ENCODE results near the gene BANF2. TPM values are rescaled to one million over a fixed set of nuclear protein-coding genes. Genes with fewer than 3 reads are reported as not detected.
A peak's percentile ranks its signal among the peaks of the same experiment; 100 is the strongest.

Gene BANF2
- total and polyA plus RNA-seq, 5 donors from 2014 or later: not detected

- H3K27me3 ChIP-seq (ENCODE audit: control insufficient read depth, insufficient read depth, low read length): peaks cover 30% of the 10 kb centered on the region
- Mint-ChIP-seq H3K4me1 (peaks cover 0 to 11% (median 7%) of the 10 kb centered on the region in 4 donors), H3K9me3 (peaks cover 0 to 6% (median under 1%) of the 10 kb centered on the region in 7 donors), H3K4me3 (peak overlapping the region in 1 of 4 donors; percentile 32), H3K27ac (no peak overlapping the region), H3K36me3 (no peaks in the 10 kb centered on the region), H3K27me3 (peaks cover 48% of the 10 kb centered on the region)
- peaks cover 0 to under 1% of the 10 kb centered on the region in 2 experiments for H3K9me3 ChIP-seq (ENCODE audit: control insufficient read depth in 2 of 2, low read length in 2 of 2)
- DNase-seq (no peak), ATAC-seq (ENCODE audit: low read depth in 2 of 2) (no peak)
- no peak overlapping the region for H3K27ac ChIP-seq (ENCODE audit: insufficient read depth, low read length, poor library complexity, severe bottlenecking)
- no peaks in the 10 kb centered on the region for H3K36me3 ChIP-seq (ENCODE audit: control insufficient read depth, insufficient read depth, low read length)
- peaks cover 16% of the 10 kb centered on the region for H3K4me1 ChIP-seq (ENCODE audit: control insufficient read depth, insufficient read depth, low read length, poor library complexity, severe bottlenecking)
- H3K4me3 ChIP-seq (ENCODE audit: low read depth, low read length): no peak overlapping the region
These were observed 14.6 kb upstream of the BANF2 start for GRCh38 chr20:17685168-17685567.

GRCh38 chr20:17687800-17688199 is 12.0 kb upstream of the BANF2 start:
- Histone ChIP-seq H3K27ac (ENCODE audit: insufficient read depth, low read length, poor library complexity, severe bottlenecking) (no peak overlapping the region), H3K4me3 (ENCODE audit: low read depth, low read length) (no peak overlapping the region), H3K36me3 (ENCODE audit: control insufficient read depth, insufficient read depth, low read length) (no peaks in the 10 kb centered on the region), H3K9me3 (ENCODE audit: control insufficient read depth in 2 of 2, low read length in 2 of 2) (peaks cover 0 to 4% of the 10 kb centered on the region in 2 experiments), H3K4me1 (ENCODE audit: control insufficient read depth, insufficient read depth, low read length, poor library complexity, severe bottlenecking) (peaks cover 5% of the 10 kb centered on the region), H3K27me3 (ENCODE audit: control insufficient read depth, insufficient read depth, low read length) (peaks cover 37% of the 10 kb centered on the region)
- no peak for ATAC-seq (ENCODE audit: low read depth in 2 of 2)
- peaks cover 0 to 4% (median 2%) of the 10 kb centered on the region in 4 donors for H3K4me1 Mint-ChIP-seq
- no peak for DNase-seq
- peaks cover 0 to 7% (median 4%) of the 10 kb centered on the region in 7 donors for H3K9me3 Mint-ChIP-seq
- H3K36me3 Mint-ChIP-seq: no peaks in the 10 kb centered on the region
- no peak overlapping the region for H3K4me3 Mint-ChIP-seq
- no peak overlapping the region for H3K27ac Mint-ChIP-seq
- H3K27me3 Mint-ChIP-seq: peaks cover 58% of the 10 kb centered on the region

- Mint-ChIP-seq H3K9me3 (peaks cover 0 to 7% (median 4%) of the 10 kb centered on the region in 7 donors), H3K27ac (no peak overlapping the region)
- no peak for DNase-seq
These were observed 10.8 kb upstream of the BANF2 start for GRCh38 chr20:17688965-17689364.

GRCh38 chr20:17690144-17690543 is 9.6 kb upstream of the BANF2 start:
- no peaks in the 10 kb centered on the region for H3K4me1 Mint-ChIP-seq
- ATAC-seq (ENCODE audit: low read depth in 2 of 2) (no peak), DNase-seq (no peak)
- peaks cover 44% of the 10 kb centered on the region for H3K27me3 Mint-ChIP-seq
- Histone ChIP-seq H3K27ac (ENCODE audit: insufficient read depth, low read length, poor library complexity, severe bottlenecking) (no peak overlapping the region), H3K4me3 (ENCODE audit: low read depth, low read length) (no peak overlapping the region), H3K27me3 (ENCODE audit: control insufficient read depth, insufficient read depth, low read length) (peaks cover 28% of the 10 kb centered on the region), H3K4me1 (ENCODE audit: control insufficient read depth, insufficient read depth, low read length, poor library complexity, severe bottlenecking) (no peaks in the 10 kb centered on the region), H3K36me3 (ENCODE audit: control insufficient read depth, insufficient read depth, low read length) (no peaks in the 10 kb centered on the region), H3K9me3 (ENCODE audit: control insufficient read depth in 2 of 2, low read length in 2 of 2) (peaks cover 0 to 4% of the 10 kb centered on the region in 2 experiments)
- H3K36me3 Mint-ChIP-seq: no peaks in the 10 kb centered on the region
- no peak overlapping the region for H3K27ac Mint-ChIP-seq
- peaks cover 0 to 7% (median 4%) of the 10 kb centered on the region in 7 donors for H3K9me3 Mint-ChIP-seq
- no peak overlapping the region for H3K4me3 Mint-ChIP-seq

More at GRCh38 chr20:17688965-17689364, 10.8 kb upstream of the BANF2 start:
- Histone ChIP-seq H3K9me3 (ENCODE audit: control insufficient read depth in 2 of 2, low read length in 2 of 2) (peaks cover 0 to 4% of the 10 kb centered on the region in 2 experiments), H3K4me3 (ENCODE audit: low read depth, low read length) (no peak overlapping the region), H3K27ac (ENCODE audit: insufficient read depth, low read length, poor library complexity, severe bottlenecking) (no peak overlapping the region), H3K36me3 (ENCODE audit: control insufficient read depth, insufficient read depth, low read length) (no peaks in the 10 kb centered on the region), H3K4me1 (ENCODE audit: control insufficient read depth, insufficient read depth, low read length, poor library complexity, severe bottlenecking) (no peaks in the 10 kb centered on the region), H3K27me3 (ENCODE audit: control insufficient read depth, insufficient read depth, low read length) (peaks cover 37% of the 10 kb centered on the region)
- no peak for ATAC-seq (ENCODE audit: low read depth in 2 of 2)
- H3K27me3 Mint-ChIP-seq: peaks cover 54% of the 10 kb centered on the region
- H3K36me3 Mint-ChIP-seq: no peaks in the 10 kb centered on the region
- no peaks in the 10 kb centered on the region for H3K4me1 Mint-ChIP-seq
- no peak overlapping the region for H3K4me3 Mint-ChIP-seq

GRCh38 chr20:17691758-17692157 is 8.0 kb upstream of the BANF2 start:
- Histone ChIP-seq H3K4me1 (ENCODE audit: control insufficient read depth, insufficient read depth, low read length, poor library complexity, severe bottlenecking) (no peaks in the 10 kb centered on the region), H3K4me3 (ENCODE audit: low read depth, low read length) (no peak overlapping the region), H3K27me3 (ENCODE audit: control insufficient read depth, insufficient read depth, low read length) (peaks cover 17% of the 10 kb centered on the region), H3K36me3 (ENCODE audit: control insufficient read depth, insufficient read depth, low read length) (no peaks in the 10 kb centered on the region), H3K27ac (ENCODE audit: insufficient read depth, low read length, poor library complexity, severe bottlenecking) (no peak overlapping the region), H3K9me3 (ENCODE audit: control insufficient read depth in 2 of 2, low read length in 2 of 2) (peaks cover 0 to 7% of the 10 kb centered on the region in 2 experiments)
- Mint-ChIP-seq H3K27me3 (peaks cover 32% of the 10 kb centered on the region), H3K9me3 (peaks cover 0 to 7% (median 4%) of the 10 kb centered on the region in 7 donors), H3K27ac (no peak overlapping the region), H3K4me3 (no peak overlapping the region), H3K36me3 (no peaks in the 10 kb centered on the region), H3K4me1 (no peaks in the 10 kb centered on the region)
- DNase-seq (no peak), ATAC-seq (ENCODE audit: low read depth in 2 of 2) (no peak)

- H3K27me3 Mint-ChIP-seq: peaks cover 27% of the 10 kb centered on the region
- H3K4me1 Mint-ChIP-seq: no peaks in the 10 kb centered on the region
These were observed 6.2 kb upstream of the BANF2 start for GRCh38 chr20:17693444-17694001.

DNA sequence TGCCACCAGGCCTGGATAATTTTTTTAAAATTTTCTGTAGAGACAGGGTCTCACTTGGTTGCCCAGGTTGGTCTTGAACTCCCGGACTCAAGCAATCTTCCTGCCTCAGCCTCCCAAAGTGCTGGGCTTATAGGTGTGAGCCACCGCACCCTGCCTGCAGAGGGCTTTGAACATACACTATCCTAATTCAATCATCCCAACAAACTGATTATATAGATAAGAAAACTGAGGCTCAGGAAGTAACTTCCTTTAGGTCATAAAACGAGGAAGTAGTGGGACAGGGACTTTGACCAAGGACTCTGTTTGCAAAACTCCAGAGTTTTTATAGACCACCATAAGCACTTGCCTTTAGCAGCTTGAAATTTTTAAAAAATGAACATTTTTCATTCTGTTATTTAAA is 5.0 kb upstream of the BANF2 start:
- Histone ChIP-seq H3K27me3 (ENCODE audit: control insufficient read depth, insufficient read depth, low read length) (peaks cover 9% of the 10 kb centered on the region), H3K27ac (ENCODE audit: insufficient read depth, low read length, poor library complexity, severe bottlenecking) (no peak overlapping the region), H3K9me3 (ENCODE audit: control insufficient read depth in 2 of 2, low read length in 2 of 2) (peaks cover 0 to 7% of the 10 kb centered on the region in 2 experiments), H3K4me3 (ENCODE audit: low read depth, low read length) (no peak overlapping the region), H3K4me1 (ENCODE audit: control insufficient read depth, insufficient read depth, low read length, poor library complexity, severe bottlenecking) (no peaks in the 10 kb centered on the region), H3K36me3 (ENCODE audit: control insufficient read depth, insufficient read depth, low read length) (no peaks in the 10 kb centered on the region)
- Mint-ChIP-seq H3K27me3 (peaks cover 22% of the 10 kb centered on the region), H3K9me3 (peaks cover 0 to 7% (median 0%) of the 10 kb centered on the region in 7 donors), H3K27ac (no peak overlapping the region), H3K4me3 (no peak overlapping the region), H3K36me3 (no peaks in the 10 kb centered on the region), H3K4me1 (no peaks in the 10 kb centered on the region)
- ATAC-seq (ENCODE audit: low read depth in 2 of 2) (no peak), DNase-seq (no peak)

More at GRCh38 chr20:17693444-17694001, 6.2 kb upstream of the BANF2 start:
- H3K4me1 ChIP-seq (ENCODE audit: control insufficient read depth, insufficient read depth, low read length, poor library complexity, severe bottlenecking): no peaks in the 10 kb centered on the region
- ATAC-seq (ENCODE audit: low read depth in 2 of 2) (no peak), DNase-seq (no peak)
- Mint-ChIP-seq H3K27ac (no peak overlapping the region), H3K36me3 (no peaks in the 10 kb centered on the region), H3K4me3 (no peak overlapping the region), H3K9me3 (peaks cover 0 to 7% (median 1%) of the 10 kb centered on the region in 7 donors)
- peaks cover 9% of the 10 kb centered on the region for H3K27me3 ChIP-seq (ENCODE audit: control insufficient read depth, insufficient read depth, low read length)
- no peaks in the 10 kb centered on the region for H3K36me3 ChIP-seq (ENCODE audit: control insufficient read depth, insufficient read depth, low read length)
- H3K4me3 ChIP-seq (ENCODE audit: low read depth, low read length): no peak overlapping the region
- H3K9me3 ChIP-seq (ENCODE audit: control insufficient read depth in 2 of 2, low read length in 2 of 2): peaks cover 0 to 7% of the 10 kb centered on the region in 2 experiments
- H3K27ac ChIP-seq (ENCODE audit: insufficient read depth, low read length, poor library complexity, severe bottlenecking): no peak overlapping the region

DNA sequence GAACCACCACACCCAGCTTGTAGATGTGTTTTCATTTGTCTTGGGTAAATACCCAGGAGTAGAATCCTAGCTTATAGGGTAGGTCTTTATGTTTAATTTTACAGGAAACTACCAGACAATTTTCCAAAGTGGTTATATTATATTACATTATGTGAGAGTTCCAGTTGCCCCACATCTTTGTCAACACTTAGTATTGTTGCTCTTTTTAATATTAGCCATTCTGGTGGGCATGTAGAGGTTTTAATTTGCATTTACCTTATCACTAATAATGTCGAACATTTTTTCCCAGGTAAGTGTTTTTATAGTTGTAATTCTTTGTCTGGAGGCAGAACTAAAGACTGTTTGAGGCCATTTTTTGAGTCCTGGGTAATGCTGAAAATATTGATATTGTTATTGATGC is 3.5 kb upstream of the BANF2 start:
- Mint-ChIP-seq H3K9me3 (no peaks in the 10 kb centered on the region), H3K27me3 (peaks cover 8% of the 10 kb centered on the region), H3K36me3 (no peaks in the 10 kb centered on the region), H3K4me1 (no peaks in the 10 kb centered on the region), H3K27ac (no peak overlapping the region), H3K4me3 (peak overlapping the region in 1 of 4 donors; percentile 0)
- H3K27me3 ChIP-seq (ENCODE audit: control insufficient read depth, insufficient read depth, low read length): peaks cover 3% of the 10 kb centered on the region
- H3K27ac ChIP-seq (ENCODE audit: insufficient read depth, low read length, poor library complexity, severe bottlenecking): no peak overlapping the region
- H3K9me3 ChIP-seq (ENCODE audit: control insufficient read depth in 2 of 2, low read length in 2 of 2): peaks cover 0 to 3% of the 10 kb centered on the region in 2 experiments
- no peaks in the 10 kb centered on the region for H3K4me1 ChIP-seq (ENCODE audit: control insufficient read depth, insufficient read depth, low read length, poor library complexity, severe bottlenecking)
- no peak overlapping the region for H3K4me3 ChIP-seq (ENCODE audit: low read depth, low read length)
- no peaks in the 10 kb centered on the region for H3K36me3 ChIP-seq (ENCODE audit: control insufficient read depth, insufficient read depth, low read length)
- no peak for DNase-seq
- no peak for ATAC-seq (ENCODE audit: low read depth in 2 of 2)

Data from CD4-positive, CD25-positive, alpha-beta regulatory T cell (primary cell).